HCT116 (cell line): Measurements from ENCODE around the gene CHAC1. TPM values are rescaled to one million over a fixed set of nuclear protein-coding genes. Genes with fewer than 3 reads are reported as not detected.

ENCODE experiments used
- ATAC-seq: fragments of 200-7000 bp; cut with Tn5 transposase; 2 replicates; pipeline ENCODE4 v1.9.1; 2020; ENCODE audit warnings: mild to moderate bottlenecking, moderate library complexity
- BruUV-seq: library from RNA; stranded (reverse); fragments of 400-500 nt; replicated peaks from 2 replicates; lab custom pipeline; 2021; lab: Mats Ljungman, UMichigan
- CTCF ChIA-PET: fragments of 300-600 bp; sonication (Branson Sonifier 250); formaldehyde crosslinking; loops from one replicate; lab custom pipeline; 2021; ENCODE audit warnings: antibody characterized with exemption; lab: Charles Lee
- POLR2A ChIA-PET: fragments of 300-600, 350-600 bp; sonication (Branson Sonifier 250); formaldehyde crosslinking; loops from one replicate; lab custom pipeline; 2021; ENCODE audit warnings: antibody characterized with exemption; lab: Charles Lee
- RAD21 ChIA-PET, 2 experiments: fragments of 300-600 bp; sonication (Branson Sonifier 250); formaldehyde crosslinking; loops; one replicate each; lab custom pipeline; 2023; ENCODE audit warnings: low total read pairs in 2 of 2; ENCODE audit not compliant: uncharacterized antibody in 2 of 2, unreplicated experiment in 2 of 2, low non-redundant PET in 1 of 2; lab: Charles Lee
- DNase-seq: peaks from one replicate; pipeline ENCODE4 v3.0.0-alpha.2; 2010; ENCODE audit warnings: low read depth, low spot score
- H2AFZ ChIP-seq: fragments of 200-600 bp; shearing (Covaris generic), sonication (generic); 2 replicates; pipeline ENCODE4 v1.6.1; 2017; ENCODE audit warnings: low read depth, mixed run types, mixed read lengths, antibody characterized with exemption, low read length; ENCODE audit not compliant: poor library complexity, severe bottlenecking
- H3K27ac ChIP-seq: 2 replicates; pipeline ENCODE4 v1.5.1; 2012; ENCODE audit warnings: low read depth, low read length
- H3K27me3 ChIP-seq: fragments of 200-600 bp; sonication (generic); 2 replicates; pipeline ENCODE4 v1.6.1; 2016; ENCODE audit warnings: mixed run types, low read length, mixed read lengths; ENCODE audit not compliant: insufficient read depth
- H3K36me3 ChIP-seq, 2 experiments: fragments of 200-500 bp in 1 of 2; fragments of 200-600 bp in 1 of 2; sonication (Bioruptor generic) in 1 of 2; sonication (generic) in 1 of 2; 2 replicates each; pipeline versions ENCODE4 v1.5.1 to v1.6.1; 2014 to 2016; ENCODE audit warnings: low read length in 2 of 2, inconsistent platforms in 1 of 2, mixed read lengths in 1 of 2, mixed run types in 1 of 2; ENCODE audit not compliant: insufficient read depth in 2 of 2, control insufficient read depth in 1 of 2
- H3K4me1 ChIP-seq, 2 experiments: fragments of 200-600 bp in 1 of 2; sonication (generic) in 1 of 2; 2 replicates each; pipeline versions ENCODE4 v1.5.1 to v1.6.1; 2012 to 2017; ENCODE audit warnings: low read length in 2 of 2, inconsistent platforms in 1 of 2, mild to moderate bottlenecking in 1 of 2, mixed read lengths in 1 of 2, mixed run types in 1 of 2, moderate library complexity in 1 of 2; ENCODE audit not compliant: insufficient read depth in 2 of 2, control insufficient read depth in 1 of 2
- H3K4me2 ChIP-seq: fragments of 200-600 bp; sonication (generic); 2 replicates; pipeline ENCODE4 v1.6.1; 2017; ENCODE audit warnings: mixed run types, low read length, mixed read lengths
- H3K4me3 ChIP-seq, 2 experiments: fragments of 200-600 bp in 1 of 2; sonication (generic) in 1 of 2; replicated peaks in 1 of 2; 2 replicates each; pipeline ENCODE4 v1.5.1; 2011 to 2016; ENCODE audit warnings: low read length in 2 of 2, control low read depth in 1 of 2, low read depth in 1 of 2, mild to moderate bottlenecking in 1 of 2, mixed read lengths in 1 of 2, mixed run types in 1 of 2
- H3K79me2 ChIP-seq: fragments of 200-600 bp; sonication (generic); 2 replicates; pipeline ENCODE4 v1.6.1; 2017; ENCODE audit warnings: mild to moderate bottlenecking, mixed run types, low read length, moderate library complexity, mixed read lengths; ENCODE audit not compliant: insufficient read depth
- H3K9ac ChIP-seq: fragments of 200-600 bp; sonication (generic); 2 replicates; pipeline ENCODE4 v1.6.1; 2016; ENCODE audit warnings: low read length, mixed read lengths
- H3K9me2 ChIP-seq: fragments of 200-600 bp; sonication (generic), shearing (Covaris generic); 2 replicates; pipeline ENCODE4 v1.6.1; 2017; ENCODE audit warnings: mixed run types, mild to moderate bottlenecking, moderate library complexity; ENCODE audit not compliant: insufficient read depth
- H3K9me3 ChIP-seq, 2 experiments: fragments of 200-500 bp in 1 of 2; fragments of 200-600 bp in 1 of 2; sonication (Bioruptor generic) in 1 of 2; sonication (generic) in 1 of 2; 2 replicates each; pipeline ENCODE4 v1.6.1; 2014 to 2017; ENCODE audit warnings: low read length in 2 of 2, mixed read lengths in 2 of 2, inconsistent platforms in 1 of 2, low read depth in 1 of 2, mild to moderate bottlenecking in 1 of 2, mixed run types in 1 of 2, moderate library complexity in 1 of 2; ENCODE audit not compliant: control insufficient read depth in 1 of 2, insufficient read depth in 1 of 2
- H4K20me1 ChIP-seq: fragments of 200-600 bp; sonication (generic), shearing (Covaris generic); 2 replicates; pipeline ENCODE4 v1.6.1; 2017; ENCODE audit warnings: mixed run types, mild to moderate bottlenecking, moderate library complexity; ENCODE audit not compliant: insufficient read depth
- ATF3 ChIP-seq: IDR thresholded peaks from 2 replicates; pipeline ENCODE4 v1.6.1; 2012
- CEBPB ChIP-seq: IDR thresholded peaks from 2 replicates; pipeline ENCODE4 v1.6.1; 2012; ENCODE audit warnings: low read depth
- EGR1 ChIP-seq: IDR thresholded peaks from 2 replicates; pipeline ENCODE4 v1.6.1; 2012; ENCODE audit warnings: low read depth
- ELF1 ChIP-seq: IDR thresholded peaks from 2 replicates; pipeline ENCODE4 v1.6.1; 2012; ENCODE audit warnings: low read depth, borderline replicate concordance
- EZH2 ChIP-seq: fragments of 200-600 bp; sonication (generic); IDR thresholded peaks from 2 replicates; pipeline ENCODE4 v1.6.1; 2017; ENCODE audit warnings: antibody characterized with exemption, mixed run types
- EZH2phosphoT487 ChIP-seq: fragments of 200-600 bp; IDR thresholded peaks from 2 replicates; pipeline ENCODE4 v1.6.1; 2018; ENCODE audit warnings: antibody characterized with exemption, borderline replicate concordance
- JUND ChIP-seq: IDR thresholded peaks from 2 replicates; pipeline ENCODE4 v1.6.1; 2012
- POLR2A ChIP-seq: IDR thresholded peaks from 2 replicates; pipeline ENCODE4 v1.7.0; 2011; ENCODE audit warnings: borderline replicate concordance; ENCODE audit not compliant: insufficient read depth, insufficient read length; ENCODE audit errors: extremely low read depth
- POLR2AphosphoS5 ChIP-seq: IDR thresholded peaks from 2 replicates; pipeline ENCODE4 v1.6.1; 2011; ENCODE audit warnings: mild to moderate bottlenecking, low read depth, low read length, moderate library complexity
- SIN3A ChIP-seq: IDR thresholded peaks from 2 replicates; pipeline ENCODE4 v1.6.1; 2012; ENCODE audit warnings: low read depth
- SRF ChIP-seq: IDR thresholded peaks from 2 replicates; pipeline ENCODE4 v1.6.1; 2012; ENCODE audit warnings: low read depth
- TCF7L2 ChIP-seq: IDR thresholded peaks from 2 replicates; pipeline ENCODE4 v1.7.0; 2011; ENCODE audit warnings: borderline replicate concordance, inconsistent platforms; ENCODE audit not compliant: insufficient read depth, insufficient read length; ENCODE audit errors: extremely low read depth
- YY1 ChIP-seq: IDR thresholded peaks from 2 replicates; pipeline ENCODE4 v1.6.1; 2011; ENCODE audit warnings: low read length, low read depth, moderate library complexity, mild to moderate bottlenecking; ENCODE audit not compliant: insufficient replicate concordance; ENCODE audit errors: extremely low read depth
- ZBTB33 ChIP-seq: IDR thresholded peaks from 2 replicates; pipeline ENCODE4 v1.6.1; 2011; ENCODE audit warnings: mild to moderate bottlenecking, low read length, moderate library complexity; ENCODE audit not compliant: insufficient replicate concordance; ENCODE audit errors: extremely low read depth
- intact Hi-C: fragments of 100-400 bp; cut with micrococcal nuclease; formaldehyde crosslinking; loops from 2 replicates; pipeline ENCODE4 v1.10.0; 2022
- total RNA-seq: library from RNA; stranded (reverse); gene quantifications from one replicate; pipeline ENCODE4 v1.2.1, GENCODE V29; 2021; ENCODE audit not compliant: unreplicated experiment
- TF ChIP-seq, protein P1 (sequence below): IDR thresholded peaks from 2 replicates; pipeline ENCODE4 v1.6.1; 2012

Gene CHAC1
- total RNA-seq, 1 experiment from 2014 or later = 58.9 TPM

DNA sequence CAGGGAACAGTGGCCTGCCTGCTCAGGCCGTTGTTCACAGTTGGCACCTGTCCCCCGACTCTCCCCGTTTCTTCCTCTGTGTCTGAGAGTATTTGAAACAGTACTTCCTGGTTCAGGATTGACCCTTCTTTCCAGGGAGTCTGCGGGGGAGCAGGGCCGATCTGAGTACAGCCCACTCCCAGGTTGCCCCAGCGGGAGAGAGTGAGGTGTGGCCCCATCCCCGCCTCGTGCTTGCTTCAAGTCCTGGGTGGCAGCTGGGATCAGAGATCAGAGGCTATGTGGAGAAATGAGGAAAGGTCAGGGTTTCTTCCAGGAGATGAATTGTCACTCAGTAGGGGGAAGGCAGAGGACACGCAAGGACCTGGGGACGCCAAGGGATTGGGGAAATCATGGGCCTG is 30.7 kb upstream of the CHAC1 start:
- ATAC-seq (no peak), DNase-seq (no peak)
- Histone ChIP-seq H3K36me3 (no peaks in the 10 kb centered on the region), H4K20me1 (no peaks in the 10 kb centered on the region), H3K4me3 (no peak overlapping the region), H2AFZ (no peak overlapping the region), H3K9ac (no peak overlapping the region), H3K27ac (no peak overlapping the region), H3K27me3 (no peaks in the 10 kb centered on the region; the same call in 1 of the 2 replicates), H3K4me2 (no peak overlapping the region), H3K79me2 (no peaks in the 10 kb centered on the region), H3K9me3 (no peaks in the 10 kb centered on the region), H3K9me2 (no peaks in the 10 kb centered on the region), H3K4me1 (peaks cover 0 to 3% of the 10 kb centered on the region in 2 experiments; a peak in 1 of 4 replicates)
- TF ChIP-seq JUND = no peak
- no peak for TF ChIP-seq CEBPB
- no peak for TF ChIP-seq TCF7L2
- no peak for TF ChIP-seq EGR1
- no peak for TF ChIP-seq ZBTB33
- no peak for TF ChIP-seq EZH2phosphoT487
- CTCF ChIA-PET = interaction anchor here (1.7 kb wide), 1 partner anchor 17 kb away, joined by 5 read pairs; no protein-coding TSS in a partner anchor
- intact Hi-C loops = no loop called here
- RAD21 ChIA-PET = no interaction called here
- POLR2A ChIA-PET = no interaction called here
- no TSS peak for BruUV-seq

DNA sequence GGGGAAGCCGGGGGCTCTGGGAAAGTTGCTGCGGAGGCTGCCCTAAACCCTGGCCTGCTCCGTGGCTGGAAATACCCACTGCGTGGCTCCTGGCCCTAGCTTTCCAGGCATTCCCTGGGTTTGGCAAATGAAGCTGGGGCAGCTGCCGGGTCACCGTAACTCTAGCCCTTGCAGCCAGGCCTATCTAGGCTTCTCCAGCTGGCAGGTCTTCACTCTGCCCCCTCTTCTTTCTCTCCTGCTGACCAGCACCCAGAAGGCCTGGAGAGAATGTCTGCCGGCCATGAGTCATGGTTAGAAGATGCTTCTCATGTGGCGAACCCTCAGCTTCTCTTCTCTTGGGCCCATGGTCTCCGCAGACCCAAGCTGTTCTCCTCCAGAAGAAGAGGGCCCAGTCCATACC is 29.7 kb upstream of the CHAC1 start:
- Histone ChIP-seq H3K27me3 (peaks cover 6% of the 10 kb centered on the region; the same call in 1 of the 2 replicates), H3K4me1 (peaks cover 3 to 12% of the 10 kb centered on the region in 2 experiments; a peak in 2 of 4 replicates)
- TF ChIP-seq POLR2AphosphoS5 (no peak), JUND (no peak), SIN3A (no peak), POLR2A (no peak), SRF (no peak), EZH2 (no peak), ATF3 (no peak), ZBTB33 (no peak), YY1 (no peak), TCF7L2 (no peak), ELF1 (no peak)
- TF ChIP-seq, protein P1, sequence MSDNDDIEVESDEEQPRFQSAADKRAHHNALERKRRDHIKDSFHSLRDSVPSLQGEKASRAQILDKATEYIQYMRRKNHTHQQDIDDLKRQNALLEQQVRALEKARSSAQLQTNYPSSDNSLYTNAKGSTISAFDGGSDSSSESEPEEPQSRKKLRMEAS = no peak
- TF ChIP-seq, all 23 proteins: peak for 0
- H3K79me2 ChIP-seq = no peaks in the 10 kb centered on the region
- BruUV-seq = no TSS peak
- H3K36me3 ChIP-seq = no peaks in the 10 kb centered on the region
- no peak overlapping the region for H3K4me2 ChIP-seq
- no peak overlapping the region for H2AFZ ChIP-seq
- intact Hi-C loops = no loop called here
- RAD21 ChIA-PET = no interaction called here
- CTCF ChIA-PET = interaction anchor here (1.1 to 1.2 kb wide), 2 partner anchors 18 kb away, joined by 4 read pairs; no protein-coding TSS in a partner anchor
- POLR2A ChIA-PET = no interaction called here
- H3K9me3 ChIP-seq = no peaks in the 10 kb centered on the region
- DNase-seq = no peak
- no peaks in the 10 kb centered on the region for H4K20me1 ChIP-seq
- no peak overlapping the region for H3K9ac ChIP-seq
- ATAC-seq = no peak
- H3K4me3 ChIP-seq = no peak overlapping the region
- H3K9me2 ChIP-seq = no peaks in the 10 kb centered on the region
- no peak overlapping the region for H3K27ac ChIP-seq
